AG09309 (cell line): Measurements from ENCODE around the gene ACVRL1.

ENCODE experiments used
- DNase-seq: peaks from one replicate; pipeline ENCODE4 v3.0.0-alpha.2; 2010; ENCODE audit warnings: low read depth
- H3K4me3 ChIP-seq: 2 replicates; pipeline ENCODE4 v1.5.1; 2011; ENCODE audit warnings: mild to moderate bottlenecking, low read depth, low read length, moderate library complexity; ENCODE audit not compliant: control insufficient read depth
- TF ChIP-seq, protein P1 (sequence below): IDR thresholded peaks from 2 replicates; pipeline ENCODE4 v1.5.1; 2011; ENCODE audit warnings: mild to moderate bottlenecking, low read depth, low read length, inconsistent platforms; ENCODE audit not compliant: insufficient read depth, control insufficient read depth; ENCODE audit errors: missing control alignments

The ACVRL1 gene

GRCh38 chr12:51864833-51865670 is 42.3 kb upstream of the ACVRL1 start:
- DNase-seq = no peak
- no peak overlapping the region for H3K4me3 ChIP-seq
- TF ChIP-seq, protein P1, sequence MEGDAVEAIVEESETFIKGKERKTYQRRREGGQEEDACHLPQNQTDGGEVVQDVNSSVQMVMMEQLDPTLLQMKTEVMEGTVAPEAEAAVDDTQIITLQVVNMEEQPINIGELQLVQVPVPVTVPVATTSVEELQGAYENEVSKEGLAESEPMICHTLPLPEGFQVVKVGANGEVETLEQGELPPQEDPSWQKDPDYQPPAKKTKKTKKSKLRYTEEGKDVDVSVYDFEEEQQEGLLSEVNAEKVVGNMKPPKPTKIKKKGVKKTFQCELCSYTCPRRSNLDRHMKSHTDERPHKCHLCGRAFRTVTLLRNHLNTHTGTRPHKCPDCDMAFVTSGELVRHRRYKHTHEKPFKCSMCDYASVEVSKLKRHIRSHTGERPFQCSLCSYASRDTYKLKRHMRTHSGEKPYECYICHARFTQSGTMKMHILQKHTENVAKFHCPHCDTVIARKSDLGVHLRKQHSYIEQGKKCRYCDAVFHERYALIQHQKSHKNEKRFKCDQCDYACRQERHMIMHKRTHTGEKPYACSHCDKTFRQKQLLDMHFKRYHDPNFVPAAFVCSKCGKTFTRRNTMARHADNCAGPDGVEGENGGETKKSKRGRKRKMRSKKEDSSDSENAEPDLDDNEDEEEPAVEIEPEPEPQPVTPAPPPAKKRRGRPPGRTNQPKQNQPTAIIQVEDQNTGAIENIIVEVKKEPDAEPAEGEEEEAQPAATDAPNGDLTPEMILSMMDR = no peak

DNA sequence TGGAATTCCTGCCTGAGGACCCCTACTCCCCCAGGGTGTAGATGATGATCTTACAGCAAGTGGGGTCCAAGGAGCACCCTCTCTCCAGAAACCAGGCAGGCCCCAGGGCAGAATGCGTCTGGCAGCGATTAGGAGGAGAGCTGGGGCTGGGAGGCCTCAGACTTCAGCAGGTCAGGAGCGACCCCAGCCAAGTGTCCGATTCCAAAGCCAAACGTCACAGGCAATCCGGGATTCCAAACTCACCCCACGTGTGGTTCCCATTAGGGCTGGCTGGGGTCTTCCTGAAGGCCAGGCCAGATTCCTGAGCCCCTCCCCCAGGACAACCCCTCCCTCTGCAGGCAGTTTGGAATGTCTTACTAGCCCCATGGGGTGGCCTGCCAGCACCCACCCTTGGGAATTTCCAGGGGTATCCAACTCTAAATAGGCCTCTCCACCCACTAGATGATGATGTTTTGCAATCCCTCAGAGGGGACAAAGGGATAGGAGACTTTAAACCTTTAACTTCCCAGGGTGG is 41.5 kb upstream of the ACVRL1 start:
- TF ChIP-seq, protein P1 = no peak

GRCh38 chr12:51866324-51866723 is 41.0 kb upstream of the ACVRL1 start:
- TF ChIP-seq, protein P1 = no peak
- H3K4me3 ChIP-seq = no peak overlapping the region
- DNase-seq = no peak

More for the DNA sequence above, 41.5 kb upstream of the ACVRL1 start:
- DNase-seq = no peak
- no peak overlapping the region for H3K4me3 ChIP-seq

DNA sequence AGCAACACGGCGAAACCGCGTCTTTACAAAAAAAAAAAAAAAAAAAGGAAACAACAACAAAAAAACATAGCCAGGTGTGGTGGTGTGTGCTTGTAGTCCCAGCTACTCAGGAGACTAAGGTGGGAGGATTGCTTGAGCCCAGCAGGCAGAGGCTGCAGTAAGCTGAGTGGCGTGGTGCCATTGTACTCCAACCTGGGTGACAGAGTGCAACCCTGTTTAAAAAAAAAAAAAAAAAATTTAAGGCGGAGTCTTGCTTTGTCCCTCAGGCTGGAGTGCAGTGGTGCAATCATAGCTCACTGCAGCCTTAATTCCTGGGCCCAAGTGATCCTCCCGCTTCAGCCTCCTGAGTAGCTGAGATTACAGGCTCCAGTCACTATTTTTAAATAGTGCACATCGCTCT is 40.5 kb upstream of the ACVRL1 start:
- DNase-seq = no peak

GRCh38 chr12:51867371-51867770 is 39.9 kb upstream of the ACVRL1 start:
- TF ChIP-seq, protein P1 = no peak
- no peak for DNase-seq

More for the DNA sequence above, 40.5 kb upstream of the ACVRL1 start:
- H3K4me3 ChIP-seq = no peak overlapping the region
- TF ChIP-seq, protein P1 = no peak

DNA sequence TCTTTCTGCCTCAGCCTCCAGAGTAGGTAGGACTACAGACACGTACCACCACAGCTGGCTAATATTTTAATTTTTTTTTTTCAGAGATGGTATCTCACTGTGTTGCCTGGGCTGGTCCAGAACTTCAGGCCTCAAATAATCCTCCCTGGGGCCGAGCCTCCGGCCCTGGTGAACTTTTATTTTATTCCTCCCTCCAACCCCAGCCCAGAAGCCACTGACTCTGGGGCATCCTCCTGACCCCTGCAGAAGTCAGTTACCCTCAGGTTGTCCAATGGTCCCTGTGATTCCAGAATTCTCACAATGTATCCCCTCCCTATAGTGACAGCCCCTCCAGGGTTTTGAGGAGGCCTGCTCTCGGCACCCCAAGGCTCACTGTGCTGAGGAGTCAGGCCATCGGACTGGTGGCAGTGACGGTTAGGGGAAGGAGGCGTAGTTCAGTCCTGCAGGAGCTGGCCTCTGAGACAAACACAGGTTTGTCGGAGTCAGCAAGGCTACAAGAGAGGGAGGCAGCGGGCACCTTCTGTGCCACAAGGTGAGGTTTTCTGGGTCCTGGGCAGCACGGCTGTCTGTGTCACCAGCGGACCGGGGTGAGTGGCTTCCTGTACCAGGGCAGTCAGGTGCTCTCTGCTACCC is 39.4 kb upstream of the ACVRL1 start:
- TF ChIP-seq, protein P1 = no peak

More at GRCh38 chr12:51867371-51867770, 39.9 kb upstream of the ACVRL1 start:
- H3K4me3 ChIP-seq = no peak overlapping the region

More for the DNA sequence above, 39.4 kb upstream of the ACVRL1 start:
- no peak for DNase-seq
- H3K4me3 ChIP-seq = no peak overlapping the region
